Measurements from ENCODE around the gene EIF4E2.

DNA sequence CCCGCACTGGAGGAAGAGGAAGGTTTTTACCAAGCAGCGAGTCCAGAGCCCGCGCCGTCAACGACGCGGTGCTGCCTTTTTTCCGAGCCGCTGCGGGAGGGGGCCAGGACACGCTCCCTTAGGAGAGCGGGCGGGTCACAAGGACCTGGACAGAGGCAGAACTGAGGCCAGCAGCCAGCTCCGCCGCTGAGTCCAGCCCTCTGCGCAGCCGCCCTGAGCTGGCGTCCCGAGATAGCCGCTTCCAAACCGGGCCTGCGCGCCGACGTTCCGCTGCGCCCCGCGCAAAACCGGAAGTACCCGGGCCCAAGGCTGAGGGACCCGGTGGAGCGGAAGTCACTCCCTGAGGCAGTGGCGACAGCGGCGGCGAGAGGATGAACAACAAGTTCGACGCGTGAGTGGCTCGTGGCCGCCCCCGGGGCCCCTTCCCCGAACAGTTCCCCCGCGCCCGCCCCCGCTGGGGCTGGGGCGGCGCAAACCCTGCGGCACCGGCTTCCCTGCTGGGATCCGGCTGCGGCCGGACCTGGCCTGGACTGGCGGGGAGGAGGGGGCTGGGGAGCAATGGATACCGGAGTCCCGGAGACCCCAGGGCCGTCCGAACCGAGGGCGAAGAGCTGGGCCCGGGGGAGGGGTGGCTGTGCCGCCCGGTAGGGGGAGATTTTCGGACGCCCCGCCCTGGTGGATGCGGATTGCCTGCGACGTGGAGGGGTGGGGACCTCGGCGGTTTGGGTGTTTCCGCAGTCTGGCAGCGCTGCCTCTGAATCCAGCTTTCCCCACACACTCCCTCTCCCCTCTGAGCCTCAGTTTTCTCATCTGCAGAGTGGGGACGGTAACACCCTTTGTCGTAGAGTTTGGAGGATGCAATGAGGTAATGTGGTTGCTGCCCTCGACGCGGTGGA is at the start of gene EIF4E2, which contains the start of gene TIGD1:
- peak; percentile 85 for TF ChIP-seq POLR2A (IDR thresholded peaks at IDR 0.05; ENCODE audit: extremely low read depth, insufficient read length)
- TF ChIP-seq MYC (IDR thresholded peaks at IDR 0.05; ENCODE audit: low read depth, low read length): peak; percentile 71; the same call in 1 of the 2 replicates
- TF ChIP-seq, protein P1, sequence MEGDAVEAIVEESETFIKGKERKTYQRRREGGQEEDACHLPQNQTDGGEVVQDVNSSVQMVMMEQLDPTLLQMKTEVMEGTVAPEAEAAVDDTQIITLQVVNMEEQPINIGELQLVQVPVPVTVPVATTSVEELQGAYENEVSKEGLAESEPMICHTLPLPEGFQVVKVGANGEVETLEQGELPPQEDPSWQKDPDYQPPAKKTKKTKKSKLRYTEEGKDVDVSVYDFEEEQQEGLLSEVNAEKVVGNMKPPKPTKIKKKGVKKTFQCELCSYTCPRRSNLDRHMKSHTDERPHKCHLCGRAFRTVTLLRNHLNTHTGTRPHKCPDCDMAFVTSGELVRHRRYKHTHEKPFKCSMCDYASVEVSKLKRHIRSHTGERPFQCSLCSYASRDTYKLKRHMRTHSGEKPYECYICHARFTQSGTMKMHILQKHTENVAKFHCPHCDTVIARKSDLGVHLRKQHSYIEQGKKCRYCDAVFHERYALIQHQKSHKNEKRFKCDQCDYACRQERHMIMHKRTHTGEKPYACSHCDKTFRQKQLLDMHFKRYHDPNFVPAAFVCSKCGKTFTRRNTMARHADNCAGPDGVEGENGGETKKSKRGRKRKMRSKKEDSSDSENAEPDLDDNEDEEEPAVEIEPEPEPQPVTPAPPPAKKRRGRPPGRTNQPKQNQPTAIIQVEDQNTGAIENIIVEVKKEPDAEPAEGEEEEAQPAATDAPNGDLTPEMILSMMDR (IDR thresholded peaks at IDR 0.05; ENCODE audit: low read depth, low read length): peak; percentile 6

Measured in NB4 (cell line).